NCI-H146 treated with DMSO at 0.1 percent for 48 hours (cell line): ENCODE measurements around the gene PTPN18.

Source experiments
- DNase-seq: peaks from one replicate; lab custom pipeline; 2025; ENCODE audit not compliant: unreplicated experiment; lab: John Stamatoyannopoulos, UW

The PTPN18 gene

DNA sequence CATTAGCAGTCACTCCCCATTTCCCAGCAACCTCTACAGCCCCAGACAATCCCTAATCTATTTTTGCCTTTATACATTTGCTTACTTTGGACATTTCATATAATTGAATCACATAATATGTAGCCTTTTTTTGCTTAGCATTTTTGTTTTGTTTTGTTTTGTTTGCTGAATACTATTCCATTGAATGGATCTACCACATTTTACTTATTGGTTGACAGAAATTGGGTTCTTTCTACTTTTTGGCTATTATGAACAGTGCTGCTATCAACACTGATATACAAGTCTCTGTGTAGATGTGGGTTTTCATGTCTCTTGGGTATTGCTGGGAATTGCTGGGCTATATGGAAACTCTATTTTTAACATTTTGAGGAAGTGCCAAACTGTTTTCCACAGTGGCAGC is 7.6 kb downstream of the PTPN18 start:
- no peak for DNase-seq

DNA sequence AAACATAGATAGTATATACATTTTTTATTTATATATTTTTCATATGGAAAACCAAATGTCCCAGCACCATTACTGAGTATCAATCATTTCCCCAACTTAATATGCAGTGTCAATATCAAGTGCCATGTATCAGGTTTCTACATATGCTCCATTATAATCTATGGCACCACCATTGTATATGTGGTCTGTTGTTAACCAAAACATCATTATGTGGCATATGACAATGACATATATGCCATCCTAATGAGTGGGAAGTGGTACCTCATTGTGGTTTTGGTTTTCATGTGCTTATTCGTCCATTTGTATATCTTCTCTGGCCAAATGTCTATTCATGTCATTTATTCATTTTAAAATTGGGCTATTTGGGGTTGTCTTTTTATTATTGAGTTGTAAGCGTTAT is 9.2 kb downstream of the PTPN18 start:
- no peak for DNase-seq

DNA sequence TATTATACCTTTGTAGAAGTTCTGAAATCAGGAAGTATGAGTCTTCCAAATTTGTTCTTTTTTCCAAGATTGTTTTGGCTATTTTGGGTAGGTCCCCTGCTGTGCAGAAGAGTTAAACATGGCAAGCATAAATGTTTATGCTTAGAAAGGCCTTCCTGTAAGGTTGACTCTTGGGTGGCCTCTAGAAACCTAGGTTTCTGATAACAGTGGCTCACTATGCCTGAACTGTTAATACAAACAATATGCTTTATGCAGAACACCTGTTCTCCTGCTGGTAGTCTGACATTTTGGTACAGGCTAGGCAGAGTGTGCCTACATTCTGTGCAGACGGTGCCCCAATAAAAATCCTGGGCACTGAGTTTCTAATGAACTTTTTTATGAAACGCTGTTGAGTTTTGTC is 10.1 kb downstream of the PTPN18 start:
- DNase-seq = no peak

DNA sequence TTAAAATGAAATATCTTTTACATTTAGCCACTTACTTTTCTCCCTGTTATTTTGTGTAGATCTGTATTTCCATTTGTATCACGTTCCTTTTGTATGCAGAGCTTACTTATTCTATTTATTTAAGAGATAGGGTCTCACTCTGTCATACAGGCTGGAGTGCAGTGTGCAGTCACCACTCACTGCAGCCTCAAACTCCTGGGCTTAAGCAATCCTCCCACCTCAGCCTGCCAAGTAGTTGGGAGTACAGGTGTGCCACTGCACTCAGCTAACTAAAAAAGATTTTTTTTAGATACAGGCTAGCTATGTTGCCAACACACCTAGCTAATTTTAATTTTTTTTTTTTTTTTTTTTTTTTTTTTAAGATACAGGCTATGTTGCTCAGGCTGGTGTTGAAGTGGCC is 10.9 kb downstream of the PTPN18 start:
- no peak for DNase-seq

DNA sequence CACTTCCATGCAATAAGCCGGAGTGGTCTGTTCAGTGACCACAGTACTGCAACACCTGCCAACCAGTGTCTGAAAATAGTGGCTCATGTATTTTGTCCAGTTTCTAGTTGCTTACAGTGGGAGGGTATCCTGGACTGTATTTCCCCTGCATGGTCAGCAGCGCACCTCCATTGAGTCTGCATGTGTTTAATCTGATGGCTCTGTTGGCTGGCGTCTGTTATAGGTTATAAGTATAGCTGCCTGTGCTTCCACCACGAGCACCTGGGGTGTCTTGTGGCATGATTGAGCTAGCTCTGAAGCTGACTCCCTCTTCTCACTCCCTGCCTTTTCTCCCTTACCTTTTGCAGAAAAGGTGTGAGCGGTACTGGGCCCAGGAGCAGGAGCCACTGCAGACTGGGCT is 12.9 kb downstream of the PTPN18 start:
- no peak for DNase-seq

DNA sequence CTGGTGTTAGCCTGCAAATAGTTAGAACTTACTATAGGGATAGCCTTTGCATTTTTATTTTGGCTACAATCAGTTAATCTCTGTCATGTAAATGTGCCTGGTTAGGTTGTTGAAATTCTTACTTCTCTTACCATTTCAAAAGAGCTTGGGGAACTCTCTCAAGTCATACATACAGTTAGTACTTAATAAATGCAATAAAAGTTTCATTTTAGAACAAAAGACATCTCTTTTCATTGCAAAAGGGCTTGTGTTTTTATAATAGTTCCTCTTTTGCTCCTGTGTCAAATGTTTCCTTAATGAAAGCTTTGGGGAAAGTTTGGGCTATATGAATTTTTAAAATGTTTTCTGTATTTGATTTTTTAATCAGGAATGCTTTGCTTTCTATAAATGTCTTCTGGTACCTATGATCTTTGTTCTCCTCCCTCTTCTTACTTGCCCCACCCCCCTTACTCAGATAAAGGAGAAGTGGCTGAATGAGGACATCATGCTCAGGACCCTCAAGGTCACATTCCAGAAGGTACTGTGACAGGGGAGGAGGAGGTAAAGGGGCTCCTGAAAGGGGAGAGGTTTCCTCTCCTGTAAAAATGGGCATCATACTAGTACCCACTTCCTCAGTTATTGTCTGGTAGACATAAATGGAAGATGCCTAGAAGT is 13.6 kb downstream of the PTPN18 start:
- no peak for DNase-seq

DNA sequence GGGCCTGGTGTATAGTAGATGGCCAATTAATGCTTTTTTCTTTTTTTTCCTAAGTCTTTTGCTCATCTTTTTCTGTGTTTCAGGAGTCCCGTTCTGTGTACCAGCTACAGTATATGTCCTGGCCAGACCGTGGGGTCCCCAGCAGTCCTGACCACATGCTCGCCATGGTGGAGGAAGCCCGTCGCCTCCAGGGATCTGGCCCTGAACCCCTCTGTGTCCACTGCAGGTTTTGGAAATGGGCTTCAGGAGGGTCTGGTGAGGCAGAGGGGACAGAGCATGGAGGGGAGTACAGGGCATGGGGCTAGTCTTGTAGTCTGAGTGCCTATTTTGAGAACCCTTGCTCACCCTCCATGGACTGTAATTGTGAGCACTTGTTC is 14.1 kb downstream of the PTPN18 start:
- no peak for DNase-seq

DNA sequence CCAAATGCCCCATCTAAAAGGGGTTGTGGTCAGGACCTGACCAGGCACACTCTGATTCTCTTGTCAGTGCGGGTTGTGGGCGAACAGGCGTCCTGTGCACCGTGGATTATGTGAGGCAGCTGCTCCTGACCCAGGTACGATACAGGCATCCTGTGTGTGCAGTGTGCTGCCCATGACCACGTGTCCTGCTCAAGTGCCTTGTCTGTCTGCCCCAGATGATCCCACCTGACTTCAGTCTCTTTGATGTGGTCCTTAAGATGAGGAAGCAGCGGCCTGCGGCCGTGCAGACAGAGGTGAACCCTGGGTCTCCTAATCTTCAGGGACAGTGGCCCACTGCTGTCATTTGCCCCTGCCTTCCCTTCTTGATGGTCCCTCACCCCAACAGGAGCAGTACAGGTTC is 14.6 kb downstream of the PTPN18 start:
- no peak for DNase-seq

DNA sequence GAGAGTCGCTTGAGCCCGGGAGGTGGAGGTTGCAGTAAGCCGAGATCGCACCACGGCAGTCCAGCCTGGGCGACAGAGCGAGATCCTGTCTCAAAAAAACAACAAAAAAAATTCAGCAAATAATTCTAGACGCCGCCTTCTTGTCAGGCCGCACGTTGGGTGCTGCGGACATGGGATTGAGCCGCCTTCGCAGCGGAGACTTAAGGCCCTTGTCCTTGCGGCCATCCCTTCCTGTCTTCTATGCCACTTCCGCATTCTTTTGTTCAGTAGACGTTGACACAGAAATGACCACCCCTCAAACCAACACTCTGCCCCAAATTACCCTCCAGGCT is 15.8 kb downstream of the PTPN18 start:
- DNase-seq = peak; percentile 54

DNA sequence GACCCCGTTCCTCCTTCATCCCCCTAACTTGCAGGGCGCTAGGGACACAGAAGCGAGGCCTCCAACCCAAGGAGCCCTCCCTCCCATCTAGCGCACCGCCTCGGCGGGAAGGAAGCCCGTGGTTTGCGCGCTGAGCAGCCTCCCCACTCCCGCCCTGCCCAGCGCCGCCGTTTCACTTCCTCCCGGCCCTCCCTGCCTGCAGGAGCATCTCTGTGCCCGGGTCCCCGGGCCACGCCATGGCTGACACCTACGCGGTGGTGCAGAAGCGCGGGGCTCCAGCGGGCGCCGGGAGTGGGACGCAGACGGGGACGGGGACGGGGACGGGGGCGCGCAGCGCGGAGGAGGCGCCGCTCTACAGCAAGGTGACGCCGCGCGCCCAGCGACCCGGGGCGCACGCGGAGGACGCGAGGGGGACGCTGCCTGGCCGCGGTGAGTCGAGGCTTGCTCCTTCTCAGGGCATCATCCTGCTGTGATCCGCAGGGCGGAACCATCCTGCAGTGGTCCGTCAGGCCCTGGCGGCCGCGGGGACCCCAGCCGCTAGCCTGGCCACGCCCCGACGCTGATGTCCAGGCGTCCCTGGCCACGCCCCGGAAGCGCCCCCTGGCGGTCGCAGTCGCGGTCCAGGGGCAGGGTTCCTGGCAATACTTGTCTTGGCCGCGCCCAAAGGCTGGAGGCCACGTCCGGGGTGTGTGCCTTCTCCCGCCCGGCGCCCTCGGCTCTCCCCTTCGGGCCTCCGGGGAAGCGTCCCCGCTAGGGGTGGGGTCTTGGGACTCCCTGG is 16.4 kb downstream of the PTPN18 start:
- DNase-seq = peak; percentile 83

DNA sequence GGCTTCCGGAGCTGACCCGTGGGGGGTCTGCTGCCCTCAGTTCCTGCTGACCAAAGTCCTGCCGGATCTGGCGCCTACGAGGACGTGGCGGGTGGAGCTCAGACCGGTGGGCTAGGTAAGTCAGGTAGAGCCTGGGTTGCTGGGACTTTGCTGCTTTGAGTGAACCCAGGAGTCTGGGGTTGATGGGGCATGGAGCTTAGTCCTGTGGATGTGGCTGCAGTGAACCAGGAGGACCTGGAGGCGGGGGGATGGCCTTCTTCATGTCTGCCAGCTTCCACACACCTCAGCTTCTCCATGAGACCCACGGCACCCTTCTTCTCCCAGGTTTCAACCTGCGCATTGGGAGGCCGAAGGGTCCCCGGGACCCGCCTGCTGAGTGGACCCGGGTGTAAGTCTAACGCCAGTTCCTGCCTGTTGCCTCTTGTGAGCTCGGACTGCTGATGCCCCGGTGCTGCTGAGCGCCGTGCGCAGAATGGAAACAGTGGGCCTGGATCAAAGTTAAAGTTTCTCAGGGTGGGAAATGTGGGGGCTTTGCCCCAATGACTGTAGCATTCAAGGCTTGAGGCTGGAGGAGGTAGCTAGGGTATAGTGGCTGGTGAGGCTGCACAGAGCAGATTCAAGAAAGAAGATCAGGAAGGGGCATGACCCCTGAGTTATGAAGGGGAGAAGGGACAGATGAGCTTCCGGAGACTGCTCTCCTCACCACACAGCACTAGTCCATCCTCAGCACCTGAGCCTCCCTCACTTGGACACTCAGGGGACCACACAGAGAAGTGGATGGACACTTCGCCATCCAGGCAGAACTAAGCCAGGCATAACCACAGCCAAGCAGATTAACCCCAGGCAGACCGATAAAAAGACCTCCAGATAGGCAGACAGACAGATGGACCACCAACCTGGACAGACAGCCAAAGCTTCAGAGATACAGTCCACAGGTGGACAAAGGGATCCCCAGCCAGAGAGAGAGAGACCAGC is 17.3 kb downstream of the PTPN18 start:
- DNase-seq = no peak

DNA sequence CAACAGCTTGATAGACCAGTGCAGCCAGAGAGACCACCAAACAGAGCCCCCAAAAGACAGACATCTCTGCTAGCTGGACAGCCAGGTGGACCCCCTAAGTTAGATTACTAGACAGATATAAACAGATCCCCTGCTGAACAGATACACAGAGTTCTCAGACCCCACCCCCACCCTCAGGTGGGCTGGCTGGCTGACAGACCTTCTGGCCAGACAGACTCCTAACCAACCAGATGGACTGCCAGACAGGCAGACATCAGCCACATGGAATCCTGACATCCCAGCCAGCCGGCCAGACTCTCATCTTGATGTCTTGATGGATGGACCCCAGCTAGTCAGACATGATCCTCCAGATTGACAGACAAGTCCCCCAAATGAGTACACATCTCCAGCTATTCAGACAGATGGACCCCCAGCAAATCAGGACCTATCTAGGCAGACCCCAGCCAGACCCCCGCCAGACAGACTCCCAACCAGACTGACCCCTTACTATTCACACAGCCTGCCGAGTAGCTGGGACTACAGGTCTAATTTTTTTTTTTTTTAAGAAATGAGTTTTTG is 18.0 kb downstream of the PTPN18 start:
- no peak for DNase-seq

DNA sequence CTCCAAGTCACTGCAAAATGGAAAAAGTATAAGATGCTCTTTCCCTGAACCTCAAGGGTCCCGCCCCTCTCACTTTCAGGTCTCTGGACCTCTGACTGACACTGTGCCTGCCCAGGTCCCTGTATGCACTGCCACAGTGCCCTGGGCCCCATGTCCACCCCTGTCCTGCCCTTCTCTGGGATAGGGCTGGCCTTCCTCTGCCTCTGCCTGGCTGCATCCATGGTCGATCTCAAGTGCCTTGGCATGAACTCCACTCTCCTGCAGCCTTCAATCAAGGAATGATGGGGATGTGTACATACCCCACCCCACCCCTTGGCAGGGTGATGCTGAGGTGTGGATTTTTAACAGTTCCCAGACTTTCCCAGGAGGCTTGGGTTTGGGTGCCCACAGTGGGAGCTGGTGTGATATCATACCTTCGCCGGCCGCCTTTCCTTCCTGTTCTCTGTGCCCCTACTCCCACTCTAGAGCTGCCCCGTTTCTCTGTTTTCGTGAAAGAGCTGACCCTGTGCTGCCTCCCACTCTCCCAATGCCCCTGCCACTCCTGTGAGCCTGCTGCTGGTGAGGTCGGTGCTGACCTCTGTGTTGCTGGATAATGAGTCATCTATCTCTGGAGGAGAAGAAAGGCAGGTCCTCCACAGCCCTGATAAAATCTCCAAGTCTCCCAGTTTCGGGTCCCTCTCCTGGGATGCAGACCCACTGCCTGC is 18.9 kb downstream of the PTPN18 start:
- no peak for DNase-seq

DNA sequence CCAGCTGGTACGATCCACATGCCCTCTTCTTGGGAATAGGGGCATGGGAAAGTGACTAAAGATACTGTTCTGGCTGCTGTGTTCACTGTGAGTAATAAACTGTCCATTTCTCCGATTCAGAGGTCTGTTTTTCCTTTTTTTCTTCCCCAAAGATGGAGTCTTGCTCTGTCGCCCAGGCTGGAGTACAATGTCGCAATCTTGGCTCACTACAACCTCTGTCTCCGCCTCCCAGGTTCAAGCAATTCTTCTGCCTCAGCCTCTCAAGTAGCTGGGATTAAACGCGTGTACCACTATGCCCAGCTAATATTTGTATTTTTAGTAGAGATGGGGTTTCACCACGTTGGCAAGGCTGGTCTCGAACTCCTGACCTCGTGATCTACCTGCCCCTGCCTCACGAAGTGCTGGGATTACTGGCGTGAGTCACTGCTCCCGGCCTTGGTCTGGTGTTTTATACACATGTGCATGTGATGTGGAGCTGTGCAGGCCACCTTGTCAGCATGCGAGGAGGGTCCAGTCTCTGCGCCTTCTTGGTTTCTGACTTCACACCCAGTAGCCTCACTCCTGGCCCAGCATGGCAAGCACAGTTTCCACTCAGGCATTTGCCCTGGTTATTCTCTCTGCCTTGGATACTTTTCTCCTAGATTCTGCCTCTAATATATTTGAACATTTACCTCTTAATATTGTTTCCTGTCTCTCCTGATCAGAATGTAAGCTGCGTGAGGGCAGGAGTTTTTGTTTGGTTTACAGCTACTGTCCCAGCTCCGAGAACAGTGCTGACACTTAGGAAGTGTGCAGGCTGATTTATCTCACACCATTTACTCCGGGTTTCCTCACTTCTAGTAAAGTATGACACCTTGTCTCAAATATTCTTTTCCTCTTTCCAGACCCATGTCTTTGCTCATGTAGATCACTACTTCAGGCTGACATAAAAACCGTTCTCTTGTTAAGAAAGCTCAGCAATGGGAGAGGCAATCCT is 19.7 kb downstream of the PTPN18 start:
- DNase-seq = no peak

DNA sequence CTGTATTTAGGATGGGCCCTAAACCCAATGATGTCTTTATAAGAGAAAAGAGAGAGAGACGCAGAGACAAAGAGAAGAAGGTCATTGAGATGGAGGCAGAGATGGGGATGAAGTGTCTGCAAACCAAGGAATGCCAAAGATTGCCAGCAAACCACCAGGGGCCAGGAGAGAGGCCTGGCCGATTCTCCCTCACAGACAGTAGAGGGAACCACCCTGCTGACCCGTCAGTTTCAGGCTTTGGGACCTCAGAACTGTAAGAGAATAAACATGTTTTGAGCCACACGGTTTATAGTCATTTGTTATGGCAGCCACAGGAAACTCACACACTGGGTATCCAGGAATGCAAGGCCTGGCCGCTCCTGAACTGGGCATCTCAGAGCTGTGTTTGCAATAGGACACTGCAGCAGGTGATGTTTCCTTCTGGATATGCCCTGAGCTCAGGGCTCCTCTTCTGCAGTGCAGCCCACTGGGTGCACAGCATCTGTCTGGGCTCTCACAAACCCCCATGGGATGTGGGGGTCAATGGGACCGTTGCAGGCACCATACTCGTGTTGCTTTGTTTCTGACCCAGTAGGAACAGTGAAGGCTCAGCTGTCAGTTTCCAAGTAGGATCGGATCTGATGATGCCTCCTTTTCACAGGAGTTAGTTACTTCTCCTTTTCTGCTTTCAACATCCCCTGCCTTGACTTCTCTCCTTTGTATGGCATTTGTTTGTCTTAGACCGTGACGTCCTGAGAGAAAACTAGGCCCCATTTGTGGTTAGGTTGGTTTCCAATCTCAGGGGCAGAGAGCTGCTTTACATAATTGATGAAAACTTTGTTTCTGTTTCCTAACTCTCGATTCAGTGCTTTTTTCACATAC is 20.8 kb downstream of the PTPN18 start:
- DNase-seq = no peak

DNA sequence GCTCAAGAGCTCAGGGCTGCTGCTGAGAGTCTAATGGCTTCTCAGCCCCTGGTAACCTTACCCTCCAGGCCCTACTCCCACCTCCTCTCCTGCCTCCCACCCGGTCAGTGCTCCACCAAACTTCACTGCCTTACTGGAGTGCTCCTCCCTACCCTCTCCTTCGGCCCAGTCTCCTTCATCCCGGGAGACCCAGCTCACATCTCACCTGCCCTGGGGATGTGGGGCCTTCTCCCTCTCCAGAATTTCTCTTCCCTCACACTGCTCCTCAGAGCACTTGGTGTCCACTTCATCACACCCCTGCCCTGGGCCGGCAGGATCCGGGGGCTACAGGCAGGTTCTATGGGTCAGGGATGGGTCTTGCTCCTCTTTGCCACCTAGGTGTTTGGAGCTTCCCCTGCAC is 21.6 kb downstream of the PTPN18 start:
- no peak for DNase-seq

DNA sequence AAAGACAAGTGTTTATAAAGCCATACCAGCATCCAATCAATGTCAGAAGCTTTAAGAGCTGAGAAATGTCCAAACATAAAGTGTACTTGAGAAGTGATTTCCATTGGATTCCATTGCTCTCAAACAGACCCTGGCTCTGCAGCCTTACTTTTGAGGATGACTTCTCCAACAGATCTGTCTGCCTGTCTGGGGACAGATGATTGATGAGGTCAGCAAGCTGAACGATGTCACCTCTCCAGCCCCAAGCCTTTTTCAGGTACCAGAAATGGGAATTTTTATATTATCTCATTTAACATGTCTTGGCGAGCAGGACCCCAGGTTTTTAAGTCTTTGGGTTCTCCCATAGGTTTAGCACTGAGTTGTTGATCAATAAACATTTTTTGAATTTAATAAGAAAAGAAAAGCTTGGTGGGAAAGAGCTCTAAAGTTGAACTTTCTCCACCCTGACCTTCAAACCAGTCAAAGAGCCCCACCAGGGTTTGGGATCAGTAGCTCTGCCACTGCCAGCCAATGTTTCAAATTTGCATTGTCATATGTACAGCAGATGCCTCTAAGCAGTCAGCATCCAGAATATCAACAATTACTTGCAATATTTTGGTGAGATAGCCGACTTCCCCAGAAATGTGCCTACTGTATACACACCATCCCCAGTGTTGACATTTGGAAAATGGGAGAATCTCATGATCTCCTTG is 22.5 kb downstream of the PTPN18 start:
- no peak for DNase-seq

DNA sequence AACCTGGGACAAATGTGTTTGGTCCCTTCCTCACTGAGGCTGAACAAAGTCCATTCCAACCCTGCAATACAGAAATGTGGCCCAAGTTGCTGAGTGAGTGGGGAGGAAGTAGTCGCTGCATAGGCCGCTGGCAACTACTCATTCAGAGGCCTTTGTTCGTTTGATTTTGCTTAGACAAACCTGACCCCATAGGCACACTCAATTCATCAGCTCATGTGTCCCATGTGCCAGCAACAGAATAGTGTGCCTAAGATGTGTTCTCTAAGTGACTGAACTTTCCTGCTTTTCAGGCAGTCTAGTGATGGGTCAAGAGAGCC is 23.0 kb downstream of the PTPN18 start:
- no peak for DNase-seq
